HL-60 (cell line): Measurements from ENCODE around the gene EIF2B4.

ENCODE experiments used
- DNase-seq, 2 experiments: peaks; one replicate each; pipeline ENCODE4 v3.0.0-alpha.2; 2010 to 2020; ENCODE audit warnings: low read depth in 1 of 2, low spot score in 1 of 2
- H3K27ac ChIP-seq: fragments of 250-450 bp; sonication (Bioruptor Pico); replicated peaks from 2 replicates; pipeline ENCODE4 v1.5.1; 2020; ENCODE audit warnings: mild to moderate bottlenecking, moderate library complexity
- H3K27me3 ChIP-seq: fragments of 250-450 bp; sonication (Bioruptor Pico); 2 replicates; pipeline ENCODE4 v1.5.1; 2021; ENCODE audit warnings: mild to moderate bottlenecking, moderate library complexity; ENCODE audit not compliant: insufficient read depth, poor library complexity, severe bottlenecking
- H3K4me3 ChIP-seq: replicated peaks from 2 replicates; pipeline ENCODE4 v1.5.1; 2011; ENCODE audit warnings: mild to moderate bottlenecking, control low read depth, low read length; ENCODE audit not compliant: insufficient read depth
- GABPA ChIP-seq: IDR thresholded peaks from 2 replicates; pipeline ENCODE4 v1.6.1; 2012; ENCODE audit warnings: low read depth
- POLR2AphosphoS5 ChIP-seq: IDR thresholded peaks from 2 replicates; pipeline ENCODE4 v1.6.1; 2012; ENCODE audit warnings: low read depth
- SPI1 ChIP-seq: IDR thresholded peaks from 2 replicates; pipeline ENCODE4 v1.6.1; 2012; ENCODE audit warnings: low read depth, mild to moderate bottlenecking, borderline replicate concordance
- TF ChIP-seq, protein P1 (sequence below): IDR thresholded peaks from 2 replicates; pipeline ENCODE4 v1.6.1; 2012; ENCODE audit warnings: low read depth; ENCODE audit not compliant: insufficient replicate concordance
- TF ChIP-seq, protein P2 (sequence below): IDR thresholded peaks from one replicate; pipeline ENCODE4 v1.5.1; 2011; ENCODE audit warnings: low read length, control low read depth, inconsistent platforms; ENCODE audit not compliant: insufficient read depth

The EIF2B4 gene

DNA sequence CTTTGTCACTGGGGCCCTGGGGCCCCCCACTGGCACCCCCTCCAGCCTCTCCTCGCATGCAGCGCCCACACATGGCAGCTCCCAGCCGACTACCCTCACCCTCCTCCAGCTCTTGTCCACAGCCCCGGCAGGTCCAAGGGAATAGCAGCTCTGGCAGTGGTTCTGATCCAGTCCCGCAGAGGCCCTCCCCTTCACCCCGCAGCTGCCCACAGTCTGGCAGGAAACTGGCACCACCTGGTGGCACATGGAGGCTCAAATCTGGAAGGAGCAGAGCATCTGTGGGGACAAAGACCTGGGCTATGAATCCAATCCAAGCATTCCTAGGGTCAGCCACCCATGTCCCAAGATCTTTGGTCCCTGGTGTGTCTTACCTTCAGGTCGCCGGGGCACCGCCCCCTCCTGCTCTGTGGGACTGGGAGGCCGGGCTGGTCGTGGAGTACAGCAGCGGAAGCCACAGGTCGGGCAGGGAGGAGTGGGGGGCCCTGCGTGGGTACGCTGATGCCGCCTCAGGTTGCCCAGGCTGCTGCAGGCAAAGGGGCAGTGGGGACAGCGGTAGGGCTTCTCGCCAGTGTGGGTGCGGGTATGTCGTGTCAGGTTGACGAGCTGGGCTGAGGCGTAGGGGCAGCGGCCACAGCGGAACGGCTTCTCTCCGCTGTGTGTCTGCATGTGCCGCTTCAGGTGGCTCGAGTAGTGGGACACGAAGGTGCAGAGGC is 8.1 kb upstream of the EIF2B4 start:
- H3K27me3 ChIP-seq = no peaks in the 10 kb centered on the region
- H3K4me3 ChIP-seq = no peak overlapping the region
- peak in 1 of 2 experiments; percentile 30 for DNase-seq
- no peak overlapping the region for H3K27ac ChIP-seq
- TF ChIP-seq GABPA (no peak), POLR2AphosphoS5 (peak; percentile 63; the same call in 1 of the 2 replicates), SPI1 (no peak)
- TF ChIP-seq, protein P1, sequence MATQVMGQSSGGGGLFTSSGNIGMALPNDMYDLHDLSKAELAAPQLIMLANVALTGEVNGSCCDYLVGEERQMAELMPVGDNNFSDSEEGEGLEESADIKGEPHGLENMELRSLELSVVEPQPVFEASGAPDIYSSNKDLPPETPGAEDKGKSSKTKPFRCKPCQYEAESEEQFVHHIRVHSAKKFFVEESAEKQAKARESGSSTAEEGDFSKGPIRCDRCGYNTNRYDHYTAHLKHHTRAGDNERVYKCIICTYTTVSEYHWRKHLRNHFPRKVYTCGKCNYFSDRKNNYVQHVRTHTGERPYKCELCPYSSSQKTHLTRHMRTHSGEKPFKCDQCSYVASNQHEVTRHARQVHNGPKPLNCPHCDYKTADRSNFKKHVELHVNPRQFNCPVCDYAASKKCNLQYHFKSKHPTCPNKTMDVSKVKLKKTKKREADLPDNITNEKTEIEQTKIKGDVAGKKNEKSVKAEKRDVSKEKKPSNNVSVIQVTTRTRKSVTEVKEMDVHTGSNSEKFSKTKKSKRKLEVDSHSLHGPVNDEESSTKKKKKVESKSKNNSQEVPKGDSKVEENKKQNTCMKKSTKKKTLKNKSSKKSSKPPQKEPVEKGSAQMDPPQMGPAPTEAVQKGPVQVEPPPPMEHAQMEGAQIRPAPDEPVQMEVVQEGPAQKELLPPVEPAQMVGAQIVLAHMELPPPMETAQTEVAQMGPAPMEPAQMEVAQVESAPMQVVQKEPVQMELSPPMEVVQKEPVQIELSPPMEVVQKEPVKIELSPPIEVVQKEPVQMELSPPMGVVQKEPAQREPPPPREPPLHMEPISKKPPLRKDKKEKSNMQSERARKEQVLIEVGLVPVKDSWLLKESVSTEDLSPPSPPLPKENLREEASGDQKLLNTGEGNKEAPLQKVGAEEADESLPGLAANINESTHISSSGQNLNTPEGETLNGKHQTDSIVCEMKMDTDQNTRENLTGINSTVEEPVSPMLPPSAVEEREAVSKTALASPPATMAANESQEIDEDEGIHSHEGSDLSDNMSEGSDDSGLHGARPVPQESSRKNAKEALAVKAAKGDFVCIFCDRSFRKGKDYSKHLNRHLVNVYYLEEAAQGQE = no peak
- TF ChIP-seq, protein P2, sequence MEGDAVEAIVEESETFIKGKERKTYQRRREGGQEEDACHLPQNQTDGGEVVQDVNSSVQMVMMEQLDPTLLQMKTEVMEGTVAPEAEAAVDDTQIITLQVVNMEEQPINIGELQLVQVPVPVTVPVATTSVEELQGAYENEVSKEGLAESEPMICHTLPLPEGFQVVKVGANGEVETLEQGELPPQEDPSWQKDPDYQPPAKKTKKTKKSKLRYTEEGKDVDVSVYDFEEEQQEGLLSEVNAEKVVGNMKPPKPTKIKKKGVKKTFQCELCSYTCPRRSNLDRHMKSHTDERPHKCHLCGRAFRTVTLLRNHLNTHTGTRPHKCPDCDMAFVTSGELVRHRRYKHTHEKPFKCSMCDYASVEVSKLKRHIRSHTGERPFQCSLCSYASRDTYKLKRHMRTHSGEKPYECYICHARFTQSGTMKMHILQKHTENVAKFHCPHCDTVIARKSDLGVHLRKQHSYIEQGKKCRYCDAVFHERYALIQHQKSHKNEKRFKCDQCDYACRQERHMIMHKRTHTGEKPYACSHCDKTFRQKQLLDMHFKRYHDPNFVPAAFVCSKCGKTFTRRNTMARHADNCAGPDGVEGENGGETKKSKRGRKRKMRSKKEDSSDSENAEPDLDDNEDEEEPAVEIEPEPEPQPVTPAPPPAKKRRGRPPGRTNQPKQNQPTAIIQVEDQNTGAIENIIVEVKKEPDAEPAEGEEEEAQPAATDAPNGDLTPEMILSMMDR = peak; percentile 3

DNA sequence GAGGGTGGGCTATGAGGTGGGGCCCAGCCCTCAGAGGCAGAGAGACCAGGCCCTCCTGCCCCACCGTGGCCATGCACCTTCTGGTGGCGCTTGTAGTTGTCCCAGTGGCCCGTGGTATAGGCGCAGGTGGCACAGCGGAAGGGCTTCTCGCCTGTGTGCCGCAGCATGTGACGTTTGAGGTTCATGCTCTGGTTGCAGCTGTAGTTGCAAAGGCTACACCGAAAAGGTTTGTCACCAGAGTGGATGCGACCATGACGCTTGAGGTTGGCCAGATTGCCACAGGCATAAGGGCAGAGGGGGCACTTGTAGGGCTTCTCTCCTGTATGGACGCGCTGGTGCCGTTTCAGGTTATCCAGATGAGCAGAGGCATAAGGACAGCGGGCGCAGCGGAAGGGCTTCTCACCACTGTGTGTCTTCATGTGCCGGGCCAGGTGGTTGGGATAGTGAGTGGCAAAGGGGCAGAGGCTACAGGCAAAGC is 7.5 kb upstream of the EIF2B4 start:
- no peak overlapping the region for H3K27ac ChIP-seq
- H3K27me3 ChIP-seq = no peaks in the 10 kb centered on the region
- DNase-seq = no peak
- H3K4me3 ChIP-seq = no peak overlapping the region
- TF ChIP-seq POLR2AphosphoS5 (peak; percentile 56; the same call in 1 of the 2 replicates), GABPA (no peak), SPI1 (no peak)
- TF ChIP-seq, protein P1 = no peak
- TF ChIP-seq, protein P2 = no peak

DNA sequence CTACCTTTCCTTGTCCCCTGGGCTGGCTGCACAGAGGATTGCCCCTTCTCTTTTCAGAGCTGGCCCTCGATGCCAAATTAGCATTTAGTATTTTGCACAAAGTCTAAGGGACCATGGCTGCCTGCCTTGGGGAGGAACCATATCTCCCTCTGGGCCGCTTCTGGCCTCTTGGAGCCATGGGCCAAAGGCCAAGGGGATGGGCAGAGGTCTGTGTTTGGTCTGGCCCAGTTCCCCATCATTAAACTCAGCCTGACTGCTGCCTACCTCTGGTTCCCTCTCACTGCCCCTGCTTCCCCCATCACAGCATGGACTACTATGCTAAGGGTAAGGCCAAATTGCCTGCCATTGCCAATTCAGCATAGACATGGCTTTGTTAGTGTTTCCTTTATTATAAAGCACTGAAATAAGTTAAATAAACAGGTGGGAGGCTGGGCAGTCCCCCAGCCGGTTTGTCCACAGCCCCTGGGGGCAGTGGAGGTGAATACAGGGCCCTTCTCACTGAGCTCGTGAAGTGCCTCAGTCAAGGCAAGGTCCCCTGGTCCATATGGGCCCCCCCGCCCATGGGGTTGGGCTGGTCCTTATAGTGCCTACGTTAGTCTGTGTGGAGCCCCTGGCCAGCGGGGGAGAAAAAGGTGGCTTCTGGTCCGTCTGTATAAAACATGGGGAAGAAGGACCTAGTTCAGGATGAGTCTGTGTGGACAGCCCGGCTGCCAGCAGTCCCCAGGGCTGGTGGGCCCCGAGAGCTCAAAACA is 6.9 kb upstream of the EIF2B4 start:
- DNase-seq = no peak
- no peaks in the 10 kb centered on the region for H3K27me3 ChIP-seq
- TF ChIP-seq GABPA (no peak), POLR2AphosphoS5 (peak; percentile 17)
- H3K4me3 ChIP-seq = no peak overlapping the region
- H3K27ac ChIP-seq = no peak overlapping the region

DNA sequence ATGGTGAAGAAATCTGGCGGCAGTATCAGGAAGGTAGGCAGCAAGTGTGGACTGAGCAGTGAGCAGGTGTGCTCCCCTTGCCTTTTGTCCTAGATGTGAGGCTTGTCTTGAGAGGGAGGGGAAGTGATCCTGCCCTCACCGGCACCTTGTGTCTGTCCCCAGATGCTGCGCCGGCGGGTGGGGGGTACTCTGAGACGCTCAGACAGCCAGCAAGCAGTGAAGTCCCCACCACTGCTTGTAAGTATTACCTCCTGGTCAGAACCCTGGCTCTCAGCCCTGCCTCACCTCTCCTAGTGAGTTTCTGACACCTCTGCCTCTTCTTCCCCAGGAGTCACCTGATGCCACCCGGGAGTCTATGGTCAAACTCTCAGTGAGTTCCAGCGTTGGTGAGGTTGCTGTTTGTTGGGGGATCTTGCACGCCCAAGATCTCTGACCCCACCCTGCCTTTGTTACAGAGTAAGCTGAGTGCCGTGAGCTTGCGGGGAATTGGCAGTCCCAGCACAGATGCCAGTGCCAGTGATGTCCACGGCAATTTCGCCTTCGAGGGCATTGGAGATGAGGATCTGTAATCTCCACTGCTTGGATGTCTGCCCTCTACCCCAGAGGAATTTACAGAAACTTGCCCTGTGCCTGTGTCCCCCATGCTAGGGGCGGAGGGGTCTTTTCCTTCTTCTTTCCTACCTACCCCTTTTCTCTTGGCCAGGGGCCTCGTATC is 6.2 kb upstream of the EIF2B4 start:
- H3K27me3 ChIP-seq = no peaks in the 10 kb centered on the region
- TF ChIP-seq, protein P1 = no peak
- TF ChIP-seq, protein P2 = no peak
- TF ChIP-seq SPI1 = no peak
- TF ChIP-seq POLR2AphosphoS5 = no peak
- TF ChIP-seq GABPA = no peak
- DNase-seq = no peak
- no peak overlapping the region for H3K4me3 ChIP-seq
- H3K27ac ChIP-seq = no peak overlapping the region
